H9 (cell line): Measurements from ENCODE around the gene PRMT2. TPM values are rescaled to one million over a fixed set of nuclear protein-coding genes. Genes with fewer than 3 reads are reported as not detected.

Experiments
- DNase-seq: peaks from one replicate; pipeline ENCODE4 v3.0.0-alpha.2; 2017
- H2AFZ ChIP-seq: one replicate; pipeline ENCODE4 v1.6.1; 2013; ENCODE audit warnings: mild to moderate bottlenecking, low read length, control low read depth, moderate library complexity
- H2AK5ac ChIP-seq: 2 replicates; pipeline ENCODE4 v1.6.1; 2013; ENCODE audit warnings: low read length, control low read depth, mixed read lengths; ENCODE audit not compliant: insufficient read length
- H2BK120ac ChIP-seq: one replicate; pipeline ENCODE4 v1.6.1; 2013; ENCODE audit warnings: low read depth, mild to moderate bottlenecking, low read length, control low read depth, inconsistent platforms; ENCODE audit not compliant: poor library complexity, severe bottlenecking
- H2BK12ac ChIP-seq: 2 replicates; pipeline ENCODE4 v1.6.1; 2013; ENCODE audit warnings: low read length, control low read depth, mixed read lengths, low read depth; ENCODE audit not compliant: insufficient read length
- H2BK15ac ChIP-seq: 2 replicates; pipeline ENCODE4 v1.6.1; 2013; ENCODE audit warnings: low read depth, low read length, control low read depth
- H2BK20ac ChIP-seq: one replicate; pipeline ENCODE4 v1.6.1; 2013; ENCODE audit warnings: low read depth, mild to moderate bottlenecking, low read length, control low read depth, inconsistent platforms; ENCODE audit not compliant: poor library complexity, severe bottlenecking
- H2BK5ac ChIP-seq: 2 replicates; pipeline ENCODE4 v1.6.1; 2013; ENCODE audit warnings: low read length, control low read depth, mixed read lengths; ENCODE audit not compliant: insufficient read length
- H3K14ac ChIP-seq: 2 replicates; pipeline ENCODE4 v1.6.1; 2013; ENCODE audit warnings: low read length, control low read depth; ENCODE audit not compliant: insufficient read depth
- H3K18ac ChIP-seq: 2 replicates; pipeline ENCODE4 v1.6.1; 2013; ENCODE audit warnings: low read depth, mild to moderate bottlenecking, mixed read lengths, low read length, control low read depth; ENCODE audit not compliant: insufficient read length
- H3K23ac ChIP-seq: 2 replicates; pipeline ENCODE4 v1.6.1; 2013; ENCODE audit warnings: low read length, control low read depth, mixed read lengths, low read depth; ENCODE audit not compliant: insufficient read length
- H3K23me2 ChIP-seq: 2 replicates; pipeline ENCODE4 v1.6.1; 2013; ENCODE audit warnings: low read depth, mild to moderate bottlenecking, mixed read lengths, low read length, control low read depth; ENCODE audit not compliant: insufficient read length, poor library complexity, severe bottlenecking
- H3K27ac ChIP-seq: 2 replicates; pipeline ENCODE4 v1.5.1; 2013; ENCODE audit warnings: low read length, control low read depth, mixed read lengths, low read depth; ENCODE audit not compliant: insufficient read length
- H3K27me3 ChIP-seq: 2 replicates; pipeline ENCODE4 v1.6.1; 2013; ENCODE audit warnings: low read length, control low read depth, inconsistent platforms; ENCODE audit not compliant: insufficient read depth
- H3K4ac ChIP-seq: 2 replicates; pipeline ENCODE4 v1.6.1; 2013; ENCODE audit warnings: low read depth, mild to moderate bottlenecking, control low read depth, inconsistent platforms, low read length, moderate library complexity
- H3K4me1 ChIP-seq: 2 replicates; pipeline ENCODE4 v1.6.1; 2013; ENCODE audit warnings: low read length, control low read depth, inconsistent platforms; ENCODE audit not compliant: insufficient read depth
- H3K4me2 ChIP-seq: 2 replicates; pipeline ENCODE4 v1.6.1; 2013; ENCODE audit warnings: low read length, control low read depth, mixed read lengths; ENCODE audit not compliant: insufficient read length, insufficient read depth
- H3K56ac ChIP-seq: 2 replicates; pipeline ENCODE4 v1.6.1; 2013; ENCODE audit warnings: low read depth, mild to moderate bottlenecking, mixed read lengths, low read length, control low read depth; ENCODE audit not compliant: insufficient read length
- H3K79me1 ChIP-seq: 2 replicates; pipeline ENCODE4 v1.6.1; 2013; ENCODE audit warnings: low read depth, mild to moderate bottlenecking, moderate library complexity, low read length, control low read depth, inconsistent platforms; ENCODE audit not compliant: insufficient read depth, poor library complexity, severe bottlenecking
- H3K79me2 ChIP-seq: 2 replicates; pipeline ENCODE4 v1.6.1; 2013; ENCODE audit warnings: low read length, control low read depth, inconsistent platforms; ENCODE audit not compliant: insufficient read depth
- H3K9ac ChIP-seq: 2 replicates; pipeline ENCODE4 v1.6.1; 2013; ENCODE audit warnings: low read length, control low read depth, mixed read lengths; ENCODE audit not compliant: insufficient read length; ENCODE audit errors: extremely low read depth
- H3K9me3 ChIP-seq: one replicate; pipeline ENCODE4 v1.6.1; 2013; ENCODE audit warnings: low read depth, low read length, inconsistent platforms; ENCODE audit not compliant: control insufficient read depth
- H3T11ph ChIP-seq: one replicate; pipeline ENCODE4 v1.6.1; 2013; ENCODE audit warnings: mild to moderate bottlenecking, low read length, control low read depth, inconsistent platforms
- H4K20me1 ChIP-seq: one replicate; pipeline ENCODE4 v1.6.1; 2013; ENCODE audit not compliant: control insufficient read depth, insufficient read length, insufficient read depth
- H4K5ac ChIP-seq: 2 replicates; pipeline ENCODE4 v1.6.1; 2013; ENCODE audit warnings: low read depth, mild to moderate bottlenecking, mixed read lengths, low read length, control low read depth; ENCODE audit not compliant: insufficient read length
- H4K8ac ChIP-seq: replicated peaks from 2 replicates; pipeline ENCODE4 v1.6.1; 2013; ENCODE audit warnings: low read length, control low read depth, mixed read lengths, low read depth; ENCODE audit not compliant: insufficient read length
- H4K91ac ChIP-seq: 2 replicates; pipeline ENCODE4 v1.6.1; 2013; ENCODE audit warnings: low read depth, mild to moderate bottlenecking, moderate library complexity, mixed read lengths, low read length, control low read depth; ENCODE audit not compliant: insufficient read length
- H3K27ac Mint-ChIP-seq, 3 experiments: 2 replicates in 2 of 3; 3 replicates in 1 of 3; pipeline ENCODE4 v1.8.0; 2020 to 2021; ENCODE audit warnings: mixed read lengths in 3 of 3, mild to moderate bottlenecking in 1 of 3, moderate library complexity in 1 of 3
- H3K27me3 Mint-ChIP-seq: 2 replicates; pipeline ENCODE4 v1.8.0; 2021; ENCODE audit warnings: low read depth, mild to moderate bottlenecking, moderate library complexity, mixed read lengths
- H3K36me3 Mint-ChIP-seq, 3 experiments: 2 replicates in 2 of 3; 3 replicates in 1 of 3; pipeline ENCODE4 v1.8.0; 2020 to 2021; ENCODE audit warnings: low read depth in 3 of 3, mixed read lengths in 3 of 3; ENCODE audit not compliant: insufficient read depth in 1 of 3
- H3K4me1 Mint-ChIP-seq, 2 experiments: 2 replicates each; pipeline ENCODE4 v1.8.0; 2020; ENCODE audit warnings: mixed read lengths in 2 of 2
- H3K4me3 Mint-ChIP-seq, 2 experiments: 2 replicates in 1 of 2; 3 replicates in 1 of 2; pipeline ENCODE4 v1.8.0; 2020 to 2021; ENCODE audit warnings: mild to moderate bottlenecking in 2 of 2, mixed read lengths in 2 of 2, moderate library complexity in 1 of 2
- H3K9me3 Mint-ChIP-seq, 2 experiments: 2 replicates in 1 of 2; 3 replicates in 1 of 2; pipeline ENCODE4 v1.8.0; 2020; ENCODE audit warnings: mild to moderate bottlenecking in 2 of 2, mixed read lengths in 2 of 2, moderate library complexity in 1 of 2
- CTCF ChIP-seq: fragments of 200-600 bp; sonication (generic); conservative IDR thresholded peaks from 3 replicates; pipeline ENCODE4 v1.8.0; 2021; ENCODE audit warnings: antibody characterized with exemption, mild to moderate bottlenecking
- WGBS: extraction: QIAGEN DNeasy Blood & Tissue Kit; methylation state at CpG from one replicate; pipeline ENCODE4 v1.1.7; 2013; ENCODE audit warnings: missing lambda C conversion rate, low lambda C conversion rate, mixed read lengths; ENCODE audit not compliant: insufficient read length; ENCODE audit errors: extremely low coverage; 5-methylcytosine and 5-hydroxymethylcytosine counted together
- total RNA-seq: library from RNA; stranded (reverse); gene quantifications from 2 replicates; pipeline ENCODE4 v1.2.1, GENCODE V29; 2021

PRMT2 gene
- total RNA-seq, 1 experiment from 2014 or later = 53.7 TPM

DNA sequence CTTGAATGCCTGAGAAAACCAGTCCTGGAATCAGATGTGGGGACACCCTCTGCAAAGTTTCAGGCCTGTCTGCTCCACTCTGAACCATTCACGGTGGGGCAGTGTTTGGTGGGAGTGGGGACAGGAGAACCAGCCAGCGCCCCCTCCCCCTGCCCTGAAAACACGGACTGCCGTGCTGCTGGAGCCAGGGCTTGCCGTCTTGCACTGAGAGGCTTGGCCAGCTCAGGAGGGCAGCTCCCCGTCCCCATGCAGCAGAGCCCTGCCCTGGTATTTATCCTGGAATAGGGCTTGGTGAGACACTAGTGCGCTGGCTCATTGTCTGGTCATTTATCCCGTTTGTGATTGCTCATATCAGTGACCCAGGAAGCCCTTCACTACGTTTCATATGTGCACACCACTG, 34.5 kb upstream of the PRMT2 start:
- Histone ChIP-seq H2BK20ac (no peak overlapping the region), H3K14ac (no peak overlapping the region), H3T11ph (no peak overlapping the region), H3K23ac (no peak overlapping the region), H3K4me1 (no peaks in the 10 kb centered on the region), H2BK5ac (no peak overlapping the region), H4K8ac (no peak overlapping the region), H3K23me2 (no peaks in the 10 kb centered on the region), H3K27ac (no peak overlapping the region), H2BK12ac (no peak overlapping the region), H3K9ac (no peak overlapping the region), H2BK120ac (no peak overlapping the region), H3K56ac (no peak overlapping the region), H3K79me1 (no peaks in the 10 kb centered on the region), H3K79me2 (no peaks in the 10 kb centered on the region), H3K4ac (no peak overlapping the region), H2AK5ac (no peak overlapping the region), H3K9me3 (no peaks in the 10 kb centered on the region), H3K27me3 (no peaks in the 10 kb centered on the region), H2BK15ac (no peak overlapping the region), H3K18ac (no peak overlapping the region), H3K4me2 (no peak overlapping the region), H4K20me1 (no peaks in the 10 kb centered on the region), H2AFZ (no peak overlapping the region), H4K5ac (no peak overlapping the region), H4K91ac (no peak overlapping the region)
- no peaks in the 10 kb centered on the region; a peak in 1 of 7 replicates for H3K36me3 Mint-ChIP-seq
- H3K4me1 Mint-ChIP-seq = peaks cover 16 to 32% of the 10 kb centered on the region in 2 experiments
- H3K4me3 Mint-ChIP-seq = no peak overlapping the region
- DNase-seq = no peak
- H3K27ac Mint-ChIP-seq = peak overlapping the region in 1 of 3 experiments; percentile 67; a peak in 1 of 7 replicates
- H3K27me3 Mint-ChIP-seq = no peaks in the 10 kb centered on the region
- no CpG with 5 or more reads among the region's 9 CpGs for WGBS
- H3K9me3 Mint-ChIP-seq = no peaks in the 10 kb centered on the region
- TF ChIP-seq CTCF = no peak
